Gastroesophageal sphincter (tissue), 4 donors: ENCODE data around the gene SEMA4D. TPM values are rescaled to one million over a fixed set of nuclear protein-coding genes. Genes with fewer than 3 reads are reported as not detected.
"Not testable (repeated sequence)": the region's sequence is repeated elsewhere in the genome, so short reads cannot be mapped to it uniquely, and the experiment has no call there.

Source experiments
- ATAC-seq: fragments of 150-250 bp; one replicate; pipeline ENCODE4 v1.9.1; 2016; ENCODE audit warnings: mild to moderate bottlenecking, moderate library complexity
- H3K27ac ChIP-seq, 4 donors: fragments of 200-600 bp; sonication (generic) in 3 of 4; 1 replicate in 3 of 4; 2 replicates in 1 of 4; pipeline ENCODE4 v1.5.1; 2016 to 2019
- H3K27me3 ChIP-seq: fragments of 200-600 bp; sonication (generic); one replicate; pipeline ENCODE4 v1.5.1; 2019
- H3K36me3 ChIP-seq, 2 donors: fragments of 200-600 bp; sonication (generic); one replicate each; pipeline ENCODE4 v1.5.1; 2019; ENCODE audit warnings: control low read depth in 1 of 2
- H3K4me1 ChIP-seq, 3 donors: fragments of 200-600 bp; sonication (generic); 1 replicate in 2 of 3; 2 replicates in 1 of 3; pipeline ENCODE4 v1.5.1; 2016 to 2019; ENCODE audit warnings: control low read depth in 2 of 3
- H3K4me3 ChIP-seq, 2 donors: fragments of 200-600 bp; sonication (generic); one replicate each; pipeline ENCODE4 v1.5.1; 2019; ENCODE audit warnings: mild to moderate bottlenecking in 1 of 2, moderate library complexity in 1 of 2
- H3K9me3 ChIP-seq, 3 donors: fragments of 200-600 bp; sonication (generic); one replicate each; pipeline ENCODE4 v1.5.1; 2017 to 2019; ENCODE audit warnings: control low read depth in 2 of 3
- EP300 ChIP-seq: sonication (generic); formaldehyde crosslinking; IDR thresholded peaks from one replicate; pipeline ENCODE4 v1.6.1; 2017; ENCODE audit warnings: antibody characterized with exemption, mild to moderate bottlenecking
- POLR2A ChIP-seq, 2 donors: fragments of 450-650 bp; IDR thresholded peaks; one replicate each; pipeline ENCODE4 v1.6.1; 2017; ENCODE audit warnings: antibody characterized with exemption in 2 of 2, mild to moderate bottlenecking in 2 of 2, moderate library complexity in 1 of 2
- POLR2AphosphoS5 ChIP-seq: sonication (generic); formaldehyde crosslinking; IDR thresholded peaks from one replicate; pipeline ENCODE4 v1.6.1; 2017; ENCODE audit warnings: antibody characterized with exemption
- WGBS, 2 donors: methylation state at CpG; one replicate each; pipeline ENCODE4 v1.1.5; 2018; ENCODE audit warnings: low coverage in 1 of 2; 5-methylcytosine and 5-hydroxymethylcytosine counted together
- total RNA-seq, 4 donors: library from RNA; depleted of rRNA; stranded (reverse); fragments of >200 nt; gene quantifications; one replicate each; pipeline ENCODE4 v1.1.0, GENCODE V29; 2016
- TF ChIP-seq, protein P1 (sequence below), 4 experiments: fragments of 200-600 bp in 2 of 4; fragments of 450-650 bp in 2 of 4; sonication (generic) in 1 of 4; IDR thresholded peaks; one replicate each; pipeline ENCODE4 v1.5.1; 2017 to 2019; ENCODE audit warnings: antibody characterized with exemption in 4 of 4, mild to moderate bottlenecking in 2 of 4, moderate library complexity in 2 of 4

The SEMA4D gene
- total RNA-seq, 4 donors from 2014 or later, result 4.4 to 12.0 (median 6.5) TPM

DNA sequence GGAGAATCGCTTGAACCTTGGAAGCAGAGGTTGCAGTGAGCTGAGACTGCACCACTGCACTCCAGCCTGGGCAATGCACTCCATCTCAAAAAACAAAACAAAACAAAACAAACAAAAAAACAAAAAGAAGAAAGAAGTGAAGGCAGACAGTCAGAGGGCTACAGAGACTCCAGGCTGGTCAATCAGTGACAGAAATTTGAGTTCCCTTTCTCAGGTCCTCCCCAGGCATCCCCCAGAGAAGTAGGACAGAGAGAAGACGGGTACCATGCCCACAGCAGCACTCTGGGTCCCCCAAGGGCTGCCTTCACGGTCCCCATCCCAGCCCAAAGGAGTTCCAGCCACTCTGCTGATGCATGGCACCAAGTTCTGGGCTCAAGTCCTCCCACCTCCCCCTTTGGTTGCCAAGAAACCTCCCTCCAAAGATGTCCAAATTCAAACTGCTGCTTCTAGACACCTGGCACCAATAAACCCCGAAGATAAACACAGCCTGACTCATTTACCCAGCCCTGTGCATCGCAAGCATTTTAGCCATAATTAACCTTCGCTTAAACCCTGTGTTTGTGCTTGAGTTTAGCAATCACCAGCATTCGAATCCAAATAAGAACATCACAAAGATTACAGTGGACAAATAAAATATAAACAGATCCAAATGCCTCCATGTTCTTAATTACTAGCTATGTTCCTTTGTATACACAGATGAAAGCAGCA is 24.0 kb downstream of the SEMA4D start:
- H3K4me3 ChIP-seq, result no peak overlapping the region
- no peaks in the 10 kb centered on the region for H3K9me3 ChIP-seq
- ATAC-seq, result no peak

DNA sequence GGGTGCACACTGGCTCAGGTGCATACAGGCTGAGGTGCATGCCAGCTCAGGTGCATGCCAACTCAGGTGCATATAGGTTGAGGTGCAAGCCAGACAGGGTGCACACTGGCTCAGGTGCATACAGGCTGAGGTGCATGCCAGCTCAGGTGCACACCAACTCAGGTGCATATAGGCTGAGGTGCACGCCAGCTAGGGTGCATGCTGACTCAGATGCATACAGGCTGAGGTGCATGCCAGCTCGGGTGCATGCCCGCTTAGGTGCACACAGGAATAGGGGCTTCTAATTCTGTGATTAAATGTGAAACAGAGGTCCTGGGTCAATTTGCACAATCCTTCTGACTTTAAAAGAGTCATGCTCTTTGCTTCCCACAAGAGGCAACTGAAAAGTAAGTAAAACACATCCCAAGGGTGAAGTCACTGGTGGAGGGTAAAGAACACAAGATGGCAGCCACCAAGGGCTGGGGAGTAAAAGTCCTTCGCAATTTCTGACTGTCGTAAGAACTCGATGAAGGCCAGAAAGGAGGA is 26.1 kb downstream of the SEMA4D start:
- H3K36me3 ChIP-seq, H3K4me3 ChIP-seq, H3K27me3 ChIP-seq, ATAC-seq, H3K27ac ChIP-seq, H3K9me3 ChIP-seq: not testable (repeated sequence)
- 93 to 100% methylated on average over 2 to 4 of the region's 6 CpGs for WGBS, 2 donors
- H3K4me1 ChIP-seq, result peaks cover 0 to 14% (median 0%) of the 10 kb centered on the region in 3 donors

More for the DNA sequence above, 24.0 kb downstream of the SEMA4D start:
- no peaks in the 10 kb centered on the region for H3K27me3 ChIP-seq
- no peak for TF ChIP-seq POLR2A (IDR thresholded peaks at IDR 0.05)
- peak; percentile 49 for TF ChIP-seq POLR2AphosphoS5
- no peak for TF ChIP-seq EP300
- H3K4me1 ChIP-seq, result peaks cover 0 to 30% (median 0%) of the 10 kb centered on the region in 3 donors
- H3K36me3 ChIP-seq, result peaks cover 0 to 3% of the 10 kb centered on the region in 2 donors
- H3K27ac ChIP-seq, result no peak overlapping the region
- WGBS, 2 donors, result 76 to 83% methylated on average over 2 to 6 of the region's 7 CpGs

DNA sequence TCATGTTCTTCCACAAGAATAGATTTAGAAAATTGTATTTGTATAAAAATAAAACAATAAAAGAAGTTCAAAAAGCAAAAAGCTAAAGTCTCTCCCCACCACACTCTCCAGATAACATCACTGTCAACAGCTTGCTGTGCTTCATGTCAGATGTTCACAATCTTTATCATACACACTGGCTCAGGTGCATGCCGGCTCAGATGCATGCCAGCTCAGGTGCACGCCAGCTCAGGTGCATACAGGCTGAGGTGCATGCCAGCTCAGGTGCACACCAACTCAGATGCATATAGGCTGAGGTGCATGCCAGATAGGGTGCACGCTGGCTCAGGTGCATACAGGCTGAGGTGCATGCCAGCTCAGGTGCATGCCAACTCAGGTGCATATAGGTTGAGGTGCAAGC is 26.5 kb downstream of the SEMA4D start:
- no peak for TF ChIP-seq POLR2A (IDR thresholded peaks at IDR 0.05)
- TF ChIP-seq, protein P1, sequence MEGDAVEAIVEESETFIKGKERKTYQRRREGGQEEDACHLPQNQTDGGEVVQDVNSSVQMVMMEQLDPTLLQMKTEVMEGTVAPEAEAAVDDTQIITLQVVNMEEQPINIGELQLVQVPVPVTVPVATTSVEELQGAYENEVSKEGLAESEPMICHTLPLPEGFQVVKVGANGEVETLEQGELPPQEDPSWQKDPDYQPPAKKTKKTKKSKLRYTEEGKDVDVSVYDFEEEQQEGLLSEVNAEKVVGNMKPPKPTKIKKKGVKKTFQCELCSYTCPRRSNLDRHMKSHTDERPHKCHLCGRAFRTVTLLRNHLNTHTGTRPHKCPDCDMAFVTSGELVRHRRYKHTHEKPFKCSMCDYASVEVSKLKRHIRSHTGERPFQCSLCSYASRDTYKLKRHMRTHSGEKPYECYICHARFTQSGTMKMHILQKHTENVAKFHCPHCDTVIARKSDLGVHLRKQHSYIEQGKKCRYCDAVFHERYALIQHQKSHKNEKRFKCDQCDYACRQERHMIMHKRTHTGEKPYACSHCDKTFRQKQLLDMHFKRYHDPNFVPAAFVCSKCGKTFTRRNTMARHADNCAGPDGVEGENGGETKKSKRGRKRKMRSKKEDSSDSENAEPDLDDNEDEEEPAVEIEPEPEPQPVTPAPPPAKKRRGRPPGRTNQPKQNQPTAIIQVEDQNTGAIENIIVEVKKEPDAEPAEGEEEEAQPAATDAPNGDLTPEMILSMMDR (IDR thresholded peaks at IDR 0.05), result no peak
- H3K4me3 ChIP-seq, result no peak overlapping the region
- H3K9me3 ChIP-seq, result no peaks in the 10 kb centered on the region
- no peak overlapping the region for H3K27ac ChIP-seq
- 77 to 80% methylated on average over 1 to 2 of the region's 3 CpGs for WGBS, 2 donors
- H3K27me3 ChIP-seq, result no peaks in the 10 kb centered on the region
- no peak for ATAC-seq
- H3K4me1 ChIP-seq, result peaks cover 0 to 14% (median 0%) of the 10 kb centered on the region in 3 donors
- no peaks in the 10 kb centered on the region for H3K36me3 ChIP-seq

DNA sequence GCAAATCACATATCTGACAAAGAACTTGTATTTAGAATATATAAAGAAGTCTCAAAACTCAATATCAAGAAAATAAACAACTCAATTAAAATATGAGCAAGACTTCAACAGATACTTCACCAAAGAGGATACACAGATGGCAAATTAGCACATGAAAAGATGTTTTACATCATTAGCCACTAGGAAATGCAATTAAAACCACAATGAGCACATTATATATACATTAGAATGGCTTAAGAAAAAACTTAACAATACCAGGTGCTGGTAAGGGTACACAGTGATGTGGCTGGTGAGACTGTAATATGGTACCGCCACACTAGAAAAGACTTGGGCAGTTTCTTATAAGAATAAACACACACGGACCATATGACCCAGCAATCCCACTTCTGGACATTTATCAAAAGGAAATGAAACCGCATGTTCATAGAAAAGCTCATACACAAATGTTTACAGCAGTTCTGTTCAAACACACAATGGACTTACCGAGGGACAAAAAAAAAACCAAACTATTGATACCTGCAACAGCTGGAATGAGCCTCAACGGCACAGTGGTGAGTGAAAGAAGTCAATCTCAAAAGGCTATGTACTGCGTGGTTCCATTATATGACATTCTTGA is 27.6 kb downstream of the SEMA4D start:
- no peak for TF ChIP-seq EP300
- no peak for TF ChIP-seq POLR2A (IDR thresholded peaks at IDR 0.05)
- TF ChIP-seq POLR2AphosphoS5, result no peak
- TF ChIP-seq, protein P1 (IDR thresholded peaks at IDR 0.05), result no peak
- no peaks in the 10 kb centered on the region for H3K9me3 ChIP-seq
- no peaks in the 10 kb centered on the region for H3K27me3 ChIP-seq
- H3K4me3 ChIP-seq, result no peak overlapping the region
- ATAC-seq, result no peak
- peaks cover 0 to 14% (median 0%) of the 10 kb centered on the region in 3 donors for H3K4me1 ChIP-seq
- H3K27ac ChIP-seq, result no peak overlapping the region
- H3K36me3 ChIP-seq, result no peaks in the 10 kb centered on the region
- 71 to 78% methylated on average over 4 to 6 of the region's 6 CpGs for WGBS, 2 donors

DNA sequence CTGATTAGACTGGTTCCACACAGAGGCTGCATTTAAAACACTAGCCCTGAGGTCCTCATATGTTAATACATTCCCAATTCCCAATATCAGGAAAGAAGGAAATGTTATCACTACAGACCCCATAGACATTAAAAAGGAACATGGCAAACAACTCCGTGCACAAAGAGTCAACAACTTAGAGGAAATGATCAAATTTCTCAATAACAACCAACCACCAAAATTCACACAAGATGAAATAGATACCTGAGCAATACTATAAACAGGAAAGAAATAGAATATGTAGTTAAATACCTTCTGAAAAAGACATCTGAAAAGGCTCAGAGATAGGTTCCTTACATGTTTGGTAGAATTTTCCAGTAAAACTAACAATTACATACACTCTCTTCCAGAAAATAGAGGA is 28.9 kb downstream of the SEMA4D start:
- Histone ChIP-seq H3K4me3 (no peak overlapping the region), H3K36me3 (no peaks in the 10 kb centered on the region), H3K27ac (no peak overlapping the region), H3K27me3 (no peaks in the 10 kb centered on the region), H3K4me1 (peaks cover 0 to under 1% (median 0%) of the 10 kb centered on the region in 3 donors), H3K9me3 (no peaks in the 10 kb centered on the region)
- WGBS, 2 donors, result 65 to 67% methylated on average over 1 of the region's 1 CpG
- TF ChIP-seq POLR2A (IDR thresholded peaks at IDR 0.05) (no peak), EP300 (no peak), POLR2AphosphoS5 (no peak)
- TF ChIP-seq, protein P1 (IDR thresholded peaks at IDR 0.05), result no peak
- ATAC-seq, result no peak
